HepG2 (cell line): ENCODE results near the gene KDM4D. TPM values are rescaled to one million over a fixed set of nuclear protein-coding genes. Genes with fewer than 3 reads are reported as not detected.

Experiments used
- ATAC-seq: fragments of 200-7000 bp; cut with Tn5 transposase; 3 replicates; pipeline ENCODE4 v1.9.1; 2020; ENCODE audit warnings: mild to moderate bottlenecking, moderate library complexity
- BruUV-seq: library from RNA; stranded (reverse); fragments of 400-500 nt; replicated peaks from 2 replicates; lab custom pipeline; 2021; lab: Mats Ljungman, UMichigan
- CTCF ChIA-PET: fragments of 300-600 bp; formaldehyde crosslinking; extraction: SDS; loops from one replicate; lab custom pipeline; 2021; ENCODE audit warnings: low total read pairs, inconsistent platforms, low intra/inter-chr PET ratio; lab: Yijun Ruan, JAX
- POLR2A ChIA-PET: fragments of 350-600 bp; sonication (Branson Sonifier 250); formaldehyde crosslinking; loops from one replicate; lab custom pipeline; 2020; ENCODE audit warnings: antibody characterized with exemption, inconsistent platforms; lab: Yijun Ruan, JAX
- DNase-seq: peaks from one replicate; pipeline ENCODE4 v3.0.0-alpha.2; 2015; ENCODE audit warnings: low spot score
- FAIRE-seq: peaks from 3 replicates; lab custom pipeline; 2011; peaks lifted over from hg19 to GRCh38; lab: Jason Lieb, UNC
- H2AFZ ChIP-seq: one replicate; pipeline ENCODE4 v1.6.1; 2011; ENCODE audit warnings: low read length, inconsistent platforms
- H3K27ac ChIP-seq: fragments of 300-600 bp; 3 replicates; pipeline ENCODE4 v1.8.0; 2011; ENCODE audit warnings: mixed run types, mild to moderate bottlenecking, mixed read lengths, low read length, inconsistent platforms; ENCODE audit not compliant: insufficient read depth; ENCODE audit errors: extremely low read length
- H3K27me3 ChIP-seq, 2 experiments: fragments of 200-600 bp in 1 of 2; 2 replicates in 1 of 2; 3 replicates in 1 of 2; pipeline versions ENCODE4 v1.6.0 to v1.8.0; 2011; ENCODE audit warnings: low read length in 2 of 2, mild to moderate bottlenecking in 2 of 2, moderate library complexity in 2 of 2, inconsistent platforms in 1 of 2; ENCODE audit not compliant: insufficient read depth in 2 of 2, control insufficient read depth in 1 of 2
- H3K36me3 ChIP-seq, 2 experiments: fragments of 200-600 bp in 1 of 2; replicated peaks in 1 of 2; 2 replicates in 1 of 2; 3 replicates in 1 of 2; pipeline versions ENCODE4 v1.5.1 to v1.8.0; 2011; ENCODE audit warnings: low read length in 2 of 2, inconsistent platforms in 1 of 2; ENCODE audit not compliant: insufficient read depth in 2 of 2, control insufficient read depth in 1 of 2
- H3K4me1 ChIP-seq: 2 replicates; pipeline ENCODE4 v1.5.1; 2012; ENCODE audit warnings: low read length, inconsistent platforms; ENCODE audit not compliant: insufficient read depth
- H3K4me2 ChIP-seq: 2 replicates; pipeline ENCODE4 v1.6.0; 2011; ENCODE audit warnings: low read depth, low read length, inconsistent platforms
- H3K4me3 ChIP-seq, 3 experiments: fragments of 200-600 bp in 1 of 3; sonication (generic), shearing (Covaris generic) in 1 of 3; replicated peaks in 1 of 3; 2 replicates each; pipeline ENCODE4 v1.5.1; 2011 to 2016; ENCODE audit warnings: low read length in 3 of 3, inconsistent platforms in 2 of 3, low read depth in 2 of 3, mild to moderate bottlenecking in 2 of 3, control low read depth in 1 of 3, mixed read lengths in 1 of 3; ENCODE audit not compliant: insufficient read depth in 1 of 3
- H3K79me2 ChIP-seq: one replicate; pipeline ENCODE4 v1.6.1; 2011; ENCODE audit warnings: low read length, inconsistent platforms; ENCODE audit not compliant: insufficient read depth
- H3K9ac ChIP-seq: 2 replicates; pipeline ENCODE4 v1.6.0; 2011; ENCODE audit warnings: mild to moderate bottlenecking, low read depth, low read length, inconsistent platforms; ENCODE audit not compliant: insufficient read depth
- H3K9me3 ChIP-seq: 2 replicates; pipeline ENCODE4 v1.5.1; 2012; ENCODE audit warnings: mild to moderate bottlenecking, low read length
- H4K20me1 ChIP-seq: 2 replicates; pipeline ENCODE4 v1.6.0; 2011; ENCODE audit warnings: inconsistent platforms, mild to moderate bottlenecking, low read length, moderate library complexity; ENCODE audit not compliant: insufficient read depth
- ZNF607 ChIP-seq: sonication (generic); formaldehyde crosslinking; IDR thresholded peaks from 2 replicates; pipeline ENCODE4 v1.5.1; 2020; ENCODE audit warnings: missing genetic modification reagents, mild to moderate bottlenecking, borderline replicate concordance
- WGBS: methylation state at CpG from one replicate; pipeline ENCODE4 v1.1.6; 2017; ENCODE audit warnings: low lambda C conversion rate; 5-methylcytosine and 5-hydroxymethylcytosine counted together
- in situ Hi-C: cut with HindIII; loops from 2 replicates; pipeline ENCODE4 v1.10.0; 2017; ENCODE audit warnings: low pct_unique_long_range_greater_than_20kb; ENCODE audit not compliant: extremely low pct_ligation_motif_present
- intact Hi-C: fragments of 100-400 bp; cut with micrococcal nuclease; formaldehyde crosslinking; loops from one replicate; pipeline ENCODE4 v1.10.0; 2022; ENCODE audit not compliant: unreplicated experiment
- polyA plus RNA-seq, 8 experiments: library from polyadenylated mRNA; depleted of rRNA in 3 of 8; stranded (reverse) in 7 of 8; unstranded in 1 of 8; fragments of >200 nt; fragmentation: Illumina TruSeq in 4 of 8; extraction: Trizol in 4 of 8; gene quantifications; 2 replicates each; pipeline versions ENCODE4 v1.2.1 to v1.2.3, GENCODE V29; 2011 to 2016; ENCODE audit warnings: low read depth in 4 of 8, missing spikeins in 1 of 8, mixed read lengths in 1 of 8; ENCODE audit not compliant: insufficient read depth in 1 of 8
- total RNA-seq, 5 experiments: library from RNA; depleted of rRNA; stranded (reverse); fragments of >200 nt; fragmentation: Illumina TruSeq; extraction: Trizol; gene quantifications; 2 replicates each; pipeline ENCODE4 v1.2.3, GENCODE V29; 2016; ENCODE audit warnings: low read depth in 1 of 5
- TF ChIP-seq, protein P1 (sequence below): sonication (generic); formaldehyde crosslinking; IDR thresholded peaks from 2 replicates; pipeline ENCODE4 v1.4.0; 2020; ENCODE audit warnings: mild to moderate bottlenecking, missing genetic modification reagents
- TF ChIP-seq, protein P2 (sequence below): sonication (generic); formaldehyde crosslinking; IDR thresholded peaks from 2 replicates; pipeline ENCODE4 v1.4.0; 2020; ENCODE audit warnings: missing genetic modification reagents, borderline replicate concordance

The KDM4D gene
- total and polyA plus RNA-seq, 2 of the 13 experiments (the other 11 are each of a cell fraction or from before 2014, with no cell fraction given) = 0.96 to 1.3 TPM

- Histone ChIP-seq H3K27ac (no peak overlapping the region), H3K4me3 (no peak overlapping the region), H4K20me1 (no peaks in the 10 kb centered on the region), H3K9me3 (no peaks in the 10 kb centered on the region), H3K36me3 (no peaks in the 10 kb centered on the region), H3K27me3 (no peaks in the 10 kb centered on the region; a peak in 2 of 5 replicates), H3K9ac (no peak overlapping the region), H3K4me2 (no peak overlapping the region), H3K4me1 (no peaks in the 10 kb centered on the region), H3K79me2 (no peaks in the 10 kb centered on the region), H2AFZ (no peak overlapping the region)
- intact Hi-C loops (no loop called here), in situ Hi-C loops (no loop called here)
- ATAC-seq = no peak
- no TSS peak for BruUV-seq
- TF ChIP-seq, protein P1, sequence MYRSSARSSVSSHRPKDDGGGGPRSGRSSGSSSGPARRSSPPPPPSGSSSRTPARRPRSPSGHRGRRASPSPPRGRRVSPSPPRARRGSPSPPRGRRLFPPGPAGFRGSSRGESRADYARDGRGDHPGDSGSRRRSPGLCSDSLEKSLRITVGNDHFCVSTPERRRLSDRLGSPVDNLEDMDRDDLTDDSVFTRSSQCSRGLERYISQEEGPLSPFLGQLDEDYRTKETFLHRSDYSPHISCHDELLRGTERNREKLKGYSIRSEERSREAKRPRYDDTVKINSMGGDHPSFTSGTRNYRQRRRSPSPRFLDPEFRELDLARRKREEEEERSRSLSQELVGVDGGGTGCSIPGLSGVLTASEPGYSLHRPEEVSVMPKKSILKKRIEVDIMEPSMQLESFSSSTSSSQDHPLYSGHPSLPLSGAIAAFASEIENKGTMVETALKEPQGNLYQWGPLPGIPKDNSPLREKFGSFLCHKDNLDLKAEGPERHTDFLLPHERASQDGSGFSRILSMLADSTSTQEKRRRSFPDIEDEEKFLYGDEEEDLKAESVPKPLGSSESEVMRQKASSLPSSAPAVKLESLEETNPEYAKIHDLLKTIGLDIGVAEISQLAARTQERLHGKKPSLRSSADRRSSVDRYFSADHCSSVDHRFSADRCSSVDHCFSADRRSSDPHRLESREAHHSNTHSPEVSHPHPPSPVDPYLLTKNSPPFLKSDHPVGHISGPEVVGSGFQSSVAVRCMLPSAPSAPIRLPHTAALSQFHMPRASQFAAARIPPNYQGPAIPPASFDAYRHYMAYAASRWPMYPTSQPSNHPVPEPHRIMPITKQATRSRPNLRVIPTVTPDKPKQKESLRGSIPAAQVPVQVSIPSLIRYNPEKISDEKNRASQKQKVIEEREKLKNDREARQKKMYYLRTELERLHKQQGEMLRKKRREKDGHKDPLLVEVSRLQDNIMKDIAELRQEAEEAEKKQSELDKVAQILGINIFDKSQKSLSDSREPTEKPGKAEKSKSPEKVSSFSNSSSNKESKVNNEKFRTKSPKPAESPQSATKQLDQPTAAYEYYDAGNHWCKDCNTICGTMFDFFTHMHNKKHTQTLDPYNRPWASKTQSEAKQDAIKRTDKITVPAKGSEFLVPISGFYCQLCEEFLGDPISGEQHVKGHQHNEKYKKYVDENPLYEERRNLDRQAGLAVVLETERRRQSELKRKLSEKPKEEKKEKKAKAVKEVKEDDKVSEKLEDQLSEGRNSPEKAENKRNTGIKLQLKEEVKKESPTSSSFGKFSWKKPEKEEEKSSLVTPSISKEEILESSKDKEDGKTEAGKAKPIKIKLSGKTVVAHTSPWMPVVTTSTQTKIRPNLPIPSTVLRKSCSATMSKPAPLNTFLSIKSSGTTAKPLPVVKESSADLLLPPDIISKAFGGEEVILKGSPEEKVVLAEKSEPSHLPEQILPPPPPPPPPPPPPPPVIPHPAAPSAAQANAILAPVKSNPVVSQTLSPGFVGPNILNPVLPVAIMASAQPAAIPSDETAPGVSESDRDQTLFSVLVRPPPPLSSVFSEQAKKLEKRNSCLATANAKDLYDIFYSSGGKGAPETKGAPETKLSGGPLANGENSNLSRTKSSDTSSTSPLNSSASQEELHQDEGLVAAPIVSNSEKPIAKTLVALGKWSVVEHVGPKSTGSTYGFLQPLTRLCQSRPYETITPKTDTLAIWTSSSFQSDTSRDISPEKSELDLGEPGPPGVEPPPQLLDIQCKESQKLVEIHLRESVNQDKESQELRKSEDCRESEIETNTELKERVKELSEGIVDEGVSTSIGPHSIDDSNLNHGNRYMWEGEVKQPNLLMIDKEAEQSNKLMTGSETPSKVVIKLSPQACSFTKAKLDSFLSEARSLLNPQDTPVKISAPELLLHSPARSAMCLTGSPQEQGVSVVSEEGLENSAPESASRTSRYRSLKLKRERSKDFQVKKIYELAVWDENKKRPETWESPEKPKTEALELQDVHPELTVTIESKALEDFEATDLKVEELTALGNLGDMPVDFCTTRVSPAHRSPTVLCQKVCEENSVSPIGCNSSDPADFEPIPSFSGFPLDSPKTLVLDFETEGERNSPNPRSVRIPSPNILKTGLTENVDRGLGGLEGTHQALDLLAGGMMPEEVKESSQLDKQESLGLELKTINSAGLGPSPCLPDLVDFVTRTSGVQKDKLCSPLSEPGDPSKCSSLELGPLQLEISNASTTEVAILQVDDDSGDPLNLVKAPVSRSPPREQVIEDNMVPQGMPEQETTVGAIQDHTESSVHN = no peak
- TF ChIP-seq, protein P2, sequence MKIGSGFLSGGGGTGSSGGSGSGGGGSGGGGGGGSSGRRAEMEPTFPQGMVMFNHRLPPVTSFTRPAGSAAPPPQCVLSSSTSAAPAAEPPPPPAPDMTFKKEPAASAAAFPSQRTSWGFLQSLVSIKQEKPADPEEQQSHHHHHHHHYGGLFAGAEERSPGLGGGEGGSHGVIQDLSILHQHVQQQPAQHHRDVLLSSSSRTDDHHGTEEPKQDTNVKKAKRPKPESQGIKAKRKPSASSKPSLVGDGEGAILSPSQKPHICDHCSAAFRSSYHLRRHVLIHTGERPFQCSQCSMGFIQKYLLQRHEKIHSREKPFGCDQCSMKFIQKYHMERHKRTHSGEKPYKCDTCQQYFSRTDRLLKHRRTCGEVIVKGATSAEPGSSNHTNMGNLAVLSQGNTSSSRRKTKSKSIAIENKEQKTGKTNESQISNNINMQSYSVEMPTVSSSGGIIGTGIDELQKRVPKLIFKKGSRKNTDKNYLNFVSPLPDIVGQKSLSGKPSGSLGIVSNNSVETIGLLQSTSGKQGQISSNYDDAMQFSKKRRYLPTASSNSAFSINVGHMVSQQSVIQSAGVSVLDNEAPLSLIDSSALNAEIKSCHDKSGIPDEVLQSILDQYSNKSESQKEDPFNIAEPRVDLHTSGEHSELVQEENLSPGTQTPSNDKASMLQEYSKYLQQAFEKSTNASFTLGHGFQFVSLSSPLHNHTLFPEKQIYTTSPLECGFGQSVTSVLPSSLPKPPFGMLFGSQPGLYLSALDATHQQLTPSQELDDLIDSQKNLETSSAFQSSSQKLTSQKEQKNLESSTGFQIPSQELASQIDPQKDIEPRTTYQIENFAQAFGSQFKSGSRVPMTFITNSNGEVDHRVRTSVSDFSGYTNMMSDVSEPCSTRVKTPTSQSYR (CRISPR knock-in tag) = no peak
- TF ChIP-seq ZNF607 (CRISPR knock-in tag) = no peak
- no peak for FAIRE-seq
- POLR2A ChIA-PET = no interaction called here
- CTCF ChIA-PET = no interaction called here
- 0% methylated on average over 1 of the region's 4 CpGs for WGBS
- no peak for DNase-seq
Observed at GRCh38 chr11:94946812-94947211, 26.7 kb upstream of the KDM4D start.
